SKM-1 treated with dmso at 0.1 percent for 144 hours (cell line): ENCODE data around the gene CDH13.

Experiments used
- DNase-seq: peaks from one replicate; lab custom pipeline; 2025; ENCODE audit not compliant: unreplicated experiment; lab: John Stamatoyannopoulos, UW

Gene CDH13

GRCh38 chr16:83215406-83216001 lies 588.7 kb downstream of the CDH13 start:
- no peak for DNase-seq

- no peak for DNase-seq
Observed at GRCh38 chr16:83219285-83219684, 592.5 kb downstream of the CDH13 start.

GRCh38 chr16:83220066-83220465 lies 593.3 kb downstream of the CDH13 start:
- DNase-seq, result peak; percentile 1

- no peak for DNase-seq
Observed at GRCh38 chr16:83224642-83225041, 597.9 kb downstream of the CDH13 start.

- DNase-seq, result no peak
Observed at GRCh38 chr16:83227336-83227735, 600.6 kb downstream of the CDH13 start.

GRCh38 chr16:83231729-83232128 lies 605.0 kb downstream of the CDH13 start:
- no peak for DNase-seq

GRCh38 chr16:83233153-83233552 lies 606.4 kb downstream of the CDH13 start:
- no peak for DNase-seq

- DNase-seq, result no peak
Observed at GRCh38 chr16:83238949-83239691, 612.4 kb downstream of the CDH13 start.

GRCh38 chr16:83244057-83244456 lies 617.3 kb downstream of the CDH13 start:
- no peak for DNase-seq

GRCh38 chr16:83245061-83245460 lies 618.3 kb downstream of the CDH13 start:
- no peak for DNase-seq

- DNase-seq, result no peak
Observed at GRCh38 chr16:83247767-83248372, 621.1 kb downstream of the CDH13 start.

GRCh38 chr16:83248735-83249463 lies 622.1 kb downstream of the CDH13 start:
- no peak for DNase-seq

GRCh38 chr16:83253521-83253920 lies 626.8 kb downstream of the CDH13 start:
- no peak for DNase-seq

GRCh38 chr16:83258366-83258928 lies 631.7 kb downstream of the CDH13 start:
- DNase-seq, result no peak

- DNase-seq, result no peak
Observed at GRCh38 chr16:83266848-83267553, 640.2 kb downstream of the CDH13 start.

GRCh38 chr16:83268169-83268568 lies 641.4 kb downstream of the CDH13 start:
- no peak for DNase-seq

- no peak for DNase-seq
Observed at GRCh38 chr16:83269048-83269447, 642.3 kb downstream of the CDH13 start.

GRCh38 chr16:83269541-83269940 lies 642.8 kb downstream of the CDH13 start:
- DNase-seq, result no peak

- DNase-seq, result no peak
Observed at GRCh38 chr16:83270061-83270460, 643.3 kb downstream of the CDH13 start.

GRCh38 chr16:83270640-83271039 lies 643.9 kb downstream of the CDH13 start:
- DNase-seq, result no peak

- DNase-seq, result no peak
Observed at GRCh38 chr16:83271123-83271522, 644.4 kb downstream of the CDH13 start.
